Inflammatory macrophage (primary cell): Measurements from ENCODE around the gene XAGE1A.
"Not testable (repeated sequence)": the region's sequence is repeated elsewhere in the genome, so short reads cannot be mapped to it uniquely, and the experiment has no call there.

Experiments used
- DNase-seq, 2 donors: peaks; one replicate each; pipeline ENCODE4 v3.0.0-alpha.2; 2020 to 2022
- total RNA-seq, 18 experiments: gene quantifications; one replicate each; lab custom pipeline; 2026; ENCODE audit warnings: mixed read lengths in 6 of 18, inconsistent platforms in 2 of 18; lab: John Stamatoyannopoulos, UW

The XAGE1A gene
- 0 reads per million in 18 experiments for total RNA-seq

GRCh38 chrX:52495545-52496418 is at the start of gene XAGE1A:
XAGE1A (plus strand) TSS chrX:52495808; CDS start chrX:52497362, 1,554 bp downstream.
- DNase-seq = not testable (repeated sequence)

GRCh38 chrX:52452031-52452430 is 43.6 kb upstream of the XAGE1A start:
- DNase-seq = not testable (repeated sequence)

- DNase-seq = not testable (repeated sequence)
Observed at GRCh38 chrX:52471301-52471700, 24.3 kb upstream of the XAGE1A start.

GRCh38 chrX:52496419-52496772 is 788 bp downstream of the XAGE1A start:
- not testable (repeated sequence) for DNase-seq

- not testable (repeated sequence) for DNase-seq
Observed at GRCh38 chrX:52501362-52501761, 5.8 kb downstream of the XAGE1A start.

GRCh38 chrX:52504551-52504950 is 8.9 kb downstream of the XAGE1A start:
- DNase-seq = no peak

GRCh38 chrX:52507331-52507730 is 11.7 kb downstream of the XAGE1A start:
- DNase-seq = no peak

- no peak for DNase-seq
Observed at GRCh38 chrX:52509916-52510315, 14.3 kb downstream of the XAGE1A start.

GRCh38 chrX:52511126-52511525 is 15.5 kb downstream of the XAGE1A start:
- not testable (repeated sequence) for DNase-seq

- not testable (repeated sequence) for DNase-seq
Observed at GRCh38 chrX:52516110-52516986, 20.7 kb downstream of the XAGE1A start.

- not testable (repeated sequence) for DNase-seq
Observed at GRCh38 chrX:52516987-52517325, 21.3 kb downstream of the XAGE1A start, which contains the start of gene XAGE1B. XAGE1B (minus strand) TSS chrX:52517063; CDS start chrX:52515527, 1,536 bp downstream.

- DNase-seq = not testable (repeated sequence)
Observed at GRCh38 chrX:52541051-52541450, 45.4 kb downstream of the XAGE1A start.

- no peak for DNase-seq
Observed at GRCh38 chrX:52542311-52542710, 46.7 kb downstream of the XAGE1A start.

GRCh38 chrX:52544147-52544840 is 48.7 kb downstream of the XAGE1A start:
- no peak for DNase-seq

GRCh38 chrX:52548769-52549168 is 53.2 kb downstream of the XAGE1A start:
- not testable (repeated sequence) for DNase-seq
